Measurements from ENCODE around the gene KCND3. TPM values are rescaled to one million over a fixed set of nuclear protein-coding genes. Genes with fewer than 3 reads are reported as not detected.

Gene KCND3
- total and polyA plus RNA-seq, 8 donors: 2.5 to 18.6 (median 6.9) TPM

DNA sequence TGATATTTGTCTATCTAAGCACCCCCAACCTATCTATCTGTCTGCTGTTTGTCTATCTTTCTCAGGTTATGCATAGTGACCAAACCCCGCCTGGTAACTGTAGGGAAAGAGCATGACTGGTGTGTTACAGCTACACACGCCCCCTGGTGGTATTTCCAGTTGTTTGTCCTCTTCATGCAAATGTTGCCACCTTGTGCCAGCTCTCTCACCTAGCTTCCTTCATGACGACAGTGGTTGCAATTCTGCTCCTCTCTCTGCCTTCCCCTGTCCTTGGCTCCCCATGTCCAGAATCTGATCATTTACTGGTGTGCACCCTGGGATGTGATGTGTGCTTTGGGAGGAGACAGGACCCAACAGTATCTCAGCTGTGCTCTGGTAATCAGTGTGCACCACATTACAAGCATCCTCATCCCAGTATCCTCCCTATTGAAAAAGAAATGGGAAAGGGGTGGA is 242.2 kb downstream of the KCND3 start:
- ATAC-seq: peak in 3 of 4 donors; percentile 53 to 85 (median 77)
- TF ChIP-seq, protein P1, sequence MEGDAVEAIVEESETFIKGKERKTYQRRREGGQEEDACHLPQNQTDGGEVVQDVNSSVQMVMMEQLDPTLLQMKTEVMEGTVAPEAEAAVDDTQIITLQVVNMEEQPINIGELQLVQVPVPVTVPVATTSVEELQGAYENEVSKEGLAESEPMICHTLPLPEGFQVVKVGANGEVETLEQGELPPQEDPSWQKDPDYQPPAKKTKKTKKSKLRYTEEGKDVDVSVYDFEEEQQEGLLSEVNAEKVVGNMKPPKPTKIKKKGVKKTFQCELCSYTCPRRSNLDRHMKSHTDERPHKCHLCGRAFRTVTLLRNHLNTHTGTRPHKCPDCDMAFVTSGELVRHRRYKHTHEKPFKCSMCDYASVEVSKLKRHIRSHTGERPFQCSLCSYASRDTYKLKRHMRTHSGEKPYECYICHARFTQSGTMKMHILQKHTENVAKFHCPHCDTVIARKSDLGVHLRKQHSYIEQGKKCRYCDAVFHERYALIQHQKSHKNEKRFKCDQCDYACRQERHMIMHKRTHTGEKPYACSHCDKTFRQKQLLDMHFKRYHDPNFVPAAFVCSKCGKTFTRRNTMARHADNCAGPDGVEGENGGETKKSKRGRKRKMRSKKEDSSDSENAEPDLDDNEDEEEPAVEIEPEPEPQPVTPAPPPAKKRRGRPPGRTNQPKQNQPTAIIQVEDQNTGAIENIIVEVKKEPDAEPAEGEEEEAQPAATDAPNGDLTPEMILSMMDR (IDR thresholded peaks at IDR 0.05): peak in 2 of 4 donors; percentile 22 to 44
- H3K4me1 ChIP-seq: no peaks in the 10 kb centered on the region
- intact Hi-C loops (cut with DNase I): no loop called here
- H3K27me3 ChIP-seq: no peaks in the 10 kb centered on the region
- peak in 2 of 6 donors; percentile 37 to 50 for DNase-seq
- FAIRE-seq: no peak
- H3K4me3 ChIP-seq: no peak overlapping the region
- no peak overlapping the region for H3K27ac ChIP-seq
- H3K36me3 ChIP-seq: no peaks in the 10 kb centered on the region
- 27 to 30% methylated on average over 3 of the region's 3 CpGs for WGBS, 2 donors
- H3K9me3 ChIP-seq: no peaks in the 10 kb centered on the region

- ATAC-seq (no peak), FAIRE-seq (no peak), DNase-seq (no peak)
- no peaks in the 10 kb centered on the region for H3K4me1 ChIP-seq
- H3K9me3 ChIP-seq: no peaks in the 10 kb centered on the region
- H3K27me3 ChIP-seq: no peaks in the 10 kb centered on the region
- H3K4me3 ChIP-seq: no peak overlapping the region
- WGBS, 2 donors: 80 to 83% methylated on average over 2 of the region's 2 CpGs
- intact Hi-C loops (cut with DNase I): no loop called here
- TF ChIP-seq, protein P1 (IDR thresholded peaks at IDR 0.05): no peak
- no peak overlapping the region for H3K27ac ChIP-seq
- no peaks in the 10 kb centered on the region for H3K36me3 ChIP-seq
Measured at GRCh38 chr1:111746614-111746999, 242.9 kb downstream of the KCND3 start.

DNA sequence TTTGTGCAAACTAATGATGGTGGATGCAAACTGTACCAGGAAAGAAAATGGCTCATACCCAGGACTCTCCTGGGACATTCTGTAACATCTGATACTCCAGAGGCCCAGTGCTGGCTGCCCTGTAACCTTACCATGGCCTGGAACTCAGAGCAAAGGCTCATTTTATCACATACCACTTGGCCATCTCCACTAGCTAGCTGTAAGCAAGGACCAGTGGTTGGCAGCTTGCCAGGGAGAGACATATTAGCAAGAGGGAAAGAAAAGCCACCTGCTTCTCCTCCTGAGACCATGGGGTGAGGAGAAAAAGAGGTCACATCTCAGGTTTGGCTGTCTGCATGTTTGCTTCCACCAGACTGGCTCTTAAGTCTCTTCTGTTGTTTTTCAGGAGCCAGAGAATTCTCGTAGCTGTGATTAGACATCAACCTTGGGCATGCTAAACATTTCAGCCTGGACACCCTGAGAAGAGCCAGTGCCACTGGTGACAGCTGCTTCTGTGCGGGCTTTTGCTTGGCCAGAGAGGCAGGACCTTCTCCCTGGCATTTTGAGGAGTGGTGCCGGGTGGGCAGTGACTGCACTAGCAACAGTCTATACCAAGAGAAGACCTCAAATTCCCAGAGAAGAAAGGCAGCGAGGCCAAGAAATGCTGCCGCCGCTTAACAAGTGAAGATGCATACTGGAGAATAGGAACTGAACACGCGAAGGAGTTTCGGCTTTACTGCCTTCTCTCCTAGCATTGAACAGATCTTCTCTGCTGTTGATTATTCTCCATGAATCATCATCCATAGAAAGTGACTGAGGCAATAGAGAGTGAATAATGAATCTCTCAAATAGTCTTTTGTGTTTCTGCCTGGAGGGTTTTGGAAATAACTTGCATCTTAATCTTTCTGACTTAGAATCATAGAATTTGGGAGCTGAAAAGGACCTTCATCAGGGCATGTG is 243.5 kb downstream of the KCND3 start:
- H3K27me3 ChIP-seq: no peaks in the 10 kb centered on the region
- intact Hi-C loops (cut with DNase I): no loop called here
- ATAC-seq (no peak), DNase-seq (no peak), FAIRE-seq (no peak)
- H3K36me3 ChIP-seq: no peaks in the 10 kb centered on the region
- TF ChIP-seq, protein P1 (IDR thresholded peaks at IDR 0.05): no peak
- H3K9me3 ChIP-seq: no peaks in the 10 kb centered on the region
- 88 to 92% methylated on average over 9 of the region's 9 CpGs for WGBS, 2 donors
- no peak overlapping the region for H3K27ac ChIP-seq
- H3K4me1 ChIP-seq: no peaks in the 10 kb centered on the region
- no peak overlapping the region for H3K4me3 ChIP-seq

- intact Hi-C loops (cut with DNase I): no loop called here
- 57 to 74% methylated on average over 3 of the region's 3 CpGs for WGBS, 2 donors
- Histone ChIP-seq H3K27me3 (no peaks in the 10 kb centered on the region), H3K27ac (no peak overlapping the region), H3K36me3 (no peaks in the 10 kb centered on the region), H3K9me3 (no peaks in the 10 kb centered on the region), H3K4me3 (no peak overlapping the region), H3K4me1 (no peaks in the 10 kb centered on the region)
- no peak for ATAC-seq
- no peak for FAIRE-seq
- TF ChIP-seq, protein P1 (IDR thresholded peaks at IDR 0.05): no peak
- no peak for DNase-seq
Measured at GRCh38 chr1:111743679-111744101, 245.8 kb downstream of the KCND3 start.

Measured in pancreas (tissue), 10 donors.